A172 (cell line): ENCODE measurements around the gene VPS54. TPM values are rescaled to one million over a fixed set of nuclear protein-coding genes. Genes with fewer than 3 reads are reported as not detected.

Experiments
- DNase-seq: peaks from one replicate; pipeline ENCODE4 v3.0.0-alpha.2; 2015; ENCODE audit warnings: low spot score
- total RNA-seq: library from RNA; depleted of rRNA; stranded (reverse); fragments of >200 nt; shearing (Covaris generic); gene quantifications from 2 replicates; pipeline ENCODE4 v1.2.3, GENCODE V29; 2014; rRNA removed

VPS54 gene
- 25.6 and 29.9 TPM in 2 replicates for total RNA-seq

DNA sequence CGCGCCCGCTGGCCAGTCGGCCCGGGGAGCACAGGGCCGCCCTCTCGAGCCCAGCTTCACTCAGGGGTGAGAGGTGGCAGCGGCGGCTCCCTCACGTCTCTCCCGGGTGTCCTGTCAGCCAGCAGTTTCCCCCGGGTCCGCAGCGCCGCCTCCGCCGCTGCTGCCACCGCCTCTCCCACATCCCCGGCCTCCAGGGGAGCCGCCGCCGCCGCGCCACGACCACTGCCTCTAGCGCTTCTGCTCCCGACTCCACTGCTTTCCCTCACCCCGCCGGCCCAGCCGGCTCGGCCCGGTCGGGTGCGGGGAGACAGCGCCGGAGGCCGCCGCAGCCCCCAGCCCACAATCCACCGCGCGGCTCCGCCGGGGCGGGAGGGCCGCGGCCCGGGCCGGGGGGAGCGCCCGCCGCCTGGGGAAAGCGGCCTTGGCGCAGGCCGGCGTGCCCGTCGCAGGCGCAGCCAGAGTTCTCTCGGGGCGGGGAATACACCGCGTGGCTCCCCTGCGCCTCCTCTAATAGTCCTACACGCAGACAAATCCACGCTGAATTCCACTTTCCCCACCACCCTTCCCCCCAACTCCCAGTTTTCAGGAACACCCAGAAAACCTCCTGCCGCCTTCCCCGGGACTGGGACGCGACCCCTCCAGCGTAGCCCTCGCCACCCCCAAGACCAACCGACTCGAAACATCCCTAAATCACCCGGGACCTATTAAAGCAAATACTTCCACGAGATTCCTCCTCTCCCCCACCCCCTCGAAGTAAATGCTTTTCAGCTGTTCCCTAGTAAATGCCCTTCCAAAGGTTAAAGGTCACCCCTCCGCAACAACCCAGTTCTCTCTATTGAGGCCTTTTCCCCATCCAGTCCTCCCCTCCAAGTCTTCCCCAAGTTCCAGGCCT lies at the start of gene VPS54:
TSS of gene VPS54 (minus strand) at position 346 of the 892 bp plus-strand sequence. CDS start 35,429 bp downstream, outside the sequence.
- DNase-seq: peak; percentile 14

GRCh38 chr2:64067326-64067725 lies 48.1 kb upstream of the VPS54 start:
- no peak for DNase-seq

DNA sequence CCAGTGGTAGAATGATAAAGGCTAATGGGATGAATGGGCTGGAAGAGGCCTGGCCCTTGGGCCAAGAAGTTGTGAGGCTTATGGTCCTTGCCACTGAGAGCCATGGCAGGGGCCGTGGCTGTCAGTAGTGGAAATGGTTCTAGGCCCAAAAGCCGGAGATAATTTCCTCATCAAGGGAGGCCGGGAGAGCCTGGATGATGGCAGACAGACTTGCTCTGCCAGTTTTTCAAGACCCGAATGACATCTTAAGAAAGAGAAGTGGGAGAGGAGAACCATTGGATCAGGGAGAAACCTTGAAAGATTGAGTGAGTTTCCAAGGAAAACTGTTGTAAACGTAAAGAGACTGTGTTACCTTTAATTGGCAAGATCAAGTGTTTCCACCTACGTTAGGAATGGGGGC lies 46.3 kb upstream of the VPS54 start:
- no peak for DNase-seq

- peak; percentile 82 for DNase-seq
Measured at GRCh38 chr2:64063924-64064331, 44.7 kb upstream of the VPS54 start.

- DNase-seq: no peak
Measured at GRCh38 chr2:64063454-64063853, 44.2 kb upstream of the VPS54 start.

DNA sequence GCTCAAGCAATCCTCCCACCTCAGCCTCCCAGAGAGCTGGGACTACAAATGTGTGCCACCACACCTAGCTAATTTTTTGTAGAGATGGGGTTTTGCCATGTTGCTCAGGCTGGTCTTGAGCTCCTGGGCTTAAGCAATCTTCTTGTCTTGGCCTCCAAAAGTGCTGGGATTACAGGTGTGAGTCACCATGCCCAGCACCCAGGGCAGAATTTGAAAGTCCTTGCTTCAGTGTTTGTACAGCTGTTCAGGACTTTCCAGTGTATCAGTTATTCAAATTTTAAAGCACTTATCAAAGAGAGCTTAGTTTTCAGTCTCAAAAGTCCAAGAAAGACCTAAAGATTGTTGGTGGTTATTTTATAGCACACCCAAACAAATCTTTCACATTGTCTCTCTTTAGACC lies 43.6 kb upstream of the VPS54 start:
- peak; percentile 47 for DNase-seq

GRCh38 chr2:64059270-64059669 lies 40.0 kb upstream of the VPS54 start:
- DNase-seq: no peak

DNA sequence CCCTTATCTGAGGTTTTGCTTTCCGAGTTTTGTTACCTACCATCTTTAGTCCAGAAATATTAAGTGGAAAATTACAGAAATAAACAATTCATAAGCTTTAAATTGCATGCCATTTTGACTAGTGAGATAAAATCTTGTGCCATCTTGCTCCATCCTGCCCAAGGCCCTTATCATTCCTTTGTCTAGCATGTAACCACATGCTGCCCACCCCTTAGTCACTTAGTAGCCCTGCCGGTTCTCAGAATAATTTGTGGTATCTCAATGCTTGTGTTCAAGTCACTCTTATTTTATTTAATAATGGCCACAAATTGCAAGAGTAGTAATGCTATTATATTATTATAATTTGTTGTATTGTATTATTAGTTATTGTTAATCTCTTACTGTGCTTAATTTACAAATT lies 36.8 kb upstream of the VPS54 start:
- DNase-seq: no peak

DNA sequence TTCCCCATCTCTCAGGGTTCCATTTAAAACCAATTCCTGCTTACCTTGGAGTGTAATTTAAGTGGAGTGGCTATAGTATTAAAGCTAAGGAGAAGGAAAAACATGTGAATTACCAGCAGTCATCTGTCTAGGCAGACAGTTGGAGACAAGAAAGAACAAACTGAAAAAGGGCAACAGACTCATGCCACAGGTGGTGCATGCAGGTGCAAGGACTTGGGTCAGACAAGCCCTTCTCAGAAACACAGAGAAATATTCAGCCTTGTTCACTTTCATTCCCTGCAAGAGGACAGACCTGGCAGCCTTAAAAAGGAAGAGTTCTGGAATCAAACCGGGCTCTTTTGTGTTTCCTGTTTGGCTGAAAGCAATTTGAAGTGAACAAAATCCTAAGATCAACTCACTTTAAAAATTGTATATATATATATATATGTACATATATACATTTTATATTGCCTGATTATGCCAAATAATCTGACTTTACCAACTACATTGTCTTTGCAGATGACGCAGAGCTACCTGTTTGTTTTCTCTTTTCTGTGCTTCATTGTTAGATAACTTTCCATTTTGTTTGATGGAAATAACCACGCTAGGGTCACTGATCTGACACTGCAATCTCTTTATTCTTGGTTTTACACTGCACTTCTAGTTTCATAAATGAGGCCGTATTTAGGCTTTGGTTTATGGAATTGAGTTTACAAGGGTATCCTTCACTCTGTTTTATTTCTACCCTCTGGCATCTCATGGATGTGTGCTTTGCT lies 35.1 kb upstream of the VPS54 start:
- DNase-seq: no peak

DNA sequence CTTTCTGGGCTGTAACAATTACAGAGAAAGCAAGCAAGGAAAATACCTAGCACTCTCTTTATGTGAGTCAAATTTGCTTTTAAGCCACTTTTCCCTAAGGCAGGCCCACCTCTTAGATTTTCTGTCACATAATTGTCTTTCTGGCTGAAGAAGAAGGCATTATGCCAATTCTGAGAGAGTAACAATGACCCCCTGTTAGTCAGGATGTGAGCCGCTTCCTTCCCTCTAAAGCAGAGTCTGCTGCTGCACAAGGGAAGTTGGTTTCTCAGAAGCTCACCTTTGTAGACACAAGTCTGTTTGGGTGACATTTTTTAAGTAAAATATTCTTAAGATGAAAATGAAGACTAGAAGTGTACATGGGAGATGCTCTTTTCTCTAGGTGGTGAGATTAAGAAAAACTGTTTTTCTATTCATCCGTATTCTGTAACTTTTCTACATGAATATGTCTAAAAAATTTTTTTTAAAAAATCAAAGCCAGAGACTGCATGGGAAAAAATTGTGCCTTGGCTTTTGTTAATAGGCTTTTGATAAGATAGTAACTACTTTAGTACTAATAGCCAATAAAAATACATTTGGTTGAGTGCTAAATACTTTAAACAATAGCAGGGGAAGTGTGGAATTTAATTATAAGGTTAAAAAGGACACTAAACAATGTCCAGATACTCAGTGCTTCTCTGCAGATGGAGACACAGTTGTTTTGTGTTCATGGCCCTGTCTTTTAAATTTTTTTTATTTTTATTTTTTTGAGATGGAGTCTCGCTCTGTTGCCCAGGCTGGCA lies 33.4 kb upstream of the VPS54 start:
- no peak for DNase-seq

DNA sequence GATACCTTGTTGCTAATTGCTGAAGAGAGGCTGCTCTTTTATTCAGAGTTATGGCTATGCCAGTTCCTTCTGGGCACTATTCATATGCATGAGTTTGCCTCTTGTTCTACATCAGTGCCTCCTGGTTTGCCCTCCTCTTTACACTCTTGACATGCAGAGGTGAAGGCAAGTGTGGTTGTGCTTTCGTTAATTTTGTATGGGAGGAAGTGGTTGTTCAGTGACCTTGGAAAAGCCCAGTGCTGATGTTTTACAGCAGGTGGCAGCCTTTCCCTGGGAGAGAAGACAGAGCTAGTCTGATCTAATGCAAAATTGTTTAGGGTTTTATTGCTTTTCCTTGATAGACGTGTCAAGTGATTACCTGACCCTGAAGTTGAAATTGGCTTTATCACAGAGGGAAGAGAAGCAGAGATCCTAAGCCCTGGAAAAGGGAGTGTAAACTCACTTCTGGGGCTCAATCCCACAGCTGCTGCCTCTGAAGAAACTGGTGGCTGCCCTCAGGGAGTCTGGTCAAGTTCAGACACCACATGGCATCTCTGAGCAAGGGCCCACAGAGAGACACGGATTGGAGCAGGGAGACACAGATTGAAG lies 30.5 kb upstream of the VPS54 start:
- DNase-seq: peak; percentile 69

- no peak for DNase-seq
Measured at GRCh38 chr2:64045938-64046337, 26.7 kb upstream of the VPS54 start.

GRCh38 chr2:64040161-64040560 lies 20.9 kb upstream of the VPS54 start:
- no peak for DNase-seq

DNA sequence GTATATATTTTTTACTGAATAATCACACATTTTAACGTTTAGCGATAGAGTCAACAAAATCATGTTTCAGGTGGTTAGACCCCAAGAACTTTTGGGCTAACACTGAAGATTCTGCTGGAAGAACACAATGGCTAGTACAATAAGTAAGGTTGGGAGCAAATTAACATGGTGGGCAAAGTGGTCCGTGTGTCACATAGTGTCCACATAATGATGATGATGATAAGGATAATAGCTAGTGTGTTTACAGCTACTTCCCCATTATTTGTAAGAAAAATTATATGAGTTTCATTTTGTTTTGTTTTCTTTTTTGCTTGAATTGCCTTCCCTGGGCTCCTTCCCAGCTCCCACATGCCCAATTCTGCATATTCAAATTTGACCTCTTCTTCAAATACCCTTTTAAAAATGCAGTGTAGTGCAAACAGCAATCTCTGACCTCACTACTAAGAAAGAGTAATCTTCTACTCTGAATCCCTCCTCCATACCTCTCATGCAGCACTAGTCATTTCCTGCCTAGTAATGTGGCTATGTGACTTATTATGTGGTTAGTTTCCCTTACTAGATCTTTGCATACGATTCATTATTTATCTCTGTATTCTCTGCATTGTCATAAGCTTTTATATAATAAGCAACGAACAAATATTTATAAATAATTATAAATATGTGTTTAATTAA lies 16.9 kb upstream of the VPS54 start:
- peak; percentile 83 for DNase-seq

- DNase-seq: no peak
Measured at GRCh38 chr2:64035072-64035942, 16.1 kb upstream of the VPS54 start.

DNA sequence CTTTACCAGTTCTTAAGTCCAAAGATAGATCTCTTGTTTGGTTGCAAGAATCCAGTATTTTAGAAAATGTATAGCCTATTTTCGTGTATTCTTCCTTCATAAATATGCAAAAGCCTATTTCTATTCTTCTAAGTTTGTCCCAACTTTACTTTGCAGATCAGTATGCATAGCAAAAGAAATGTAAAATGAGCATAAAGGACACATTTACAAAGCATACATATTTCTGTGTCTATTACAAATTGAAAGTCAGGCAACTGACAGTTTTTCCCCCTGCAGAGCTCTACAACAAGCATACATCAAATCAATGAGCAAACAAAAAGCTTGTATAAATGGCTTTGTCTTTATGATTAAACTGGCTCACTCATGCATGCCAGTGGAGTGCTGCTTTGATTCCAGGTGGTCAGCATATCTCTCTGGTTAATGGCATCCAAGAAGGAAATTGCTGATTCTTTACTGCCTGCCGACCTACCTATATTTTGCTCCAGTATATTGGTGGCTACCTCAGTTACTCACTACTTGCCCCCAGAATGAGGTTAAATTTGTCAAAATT lies 10.0 kb upstream of the VPS54 start:
- DNase-seq: no peak

- DNase-seq: no peak
Measured at GRCh38 chr2:64025741-64026140, 6.5 kb upstream of the VPS54 start.

- DNase-seq: no peak
Measured at GRCh38 chr2:64024259-64024949, 5.2 kb upstream of the VPS54 start.
